BLaER1 treated with 17β-estradiol and CSF1 and Interleukin-3, amounts not matched to agents 10 nM and 100 nM (cell line): Measurements from ENCODE around the gene SOX12.
A peak's percentile ranks its signal among the peaks of the same experiment; 100 is the strongest.

Source experiments
- H3K27ac ChIP-seq, 11 experiments: shearing (Covaris generic); formaldehyde crosslinking; 2 replicates each; pipeline ENCODE4 v1.8.1; 2022
- H3K27me3 ChIP-seq, 11 experiments: shearing (Covaris generic); formaldehyde crosslinking; 2 replicates each; pipeline ENCODE4 v1.8.1; 2022
- H3K36me3 ChIP-seq, 11 experiments: shearing (Covaris generic); formaldehyde crosslinking; 2 replicates each; pipeline ENCODE4 v1.8.1; 2022
- H3K4me1 ChIP-seq, 10 experiments: shearing (Covaris generic); formaldehyde crosslinking; 2 replicates each; pipeline ENCODE4 v1.8.1; 2022
- H3K4me2 ChIP-seq, 11 experiments: shearing (Covaris generic); formaldehyde crosslinking; 2 replicates each; pipeline ENCODE4 v1.8.1; 2022
- H3K4me3 ChIP-seq, 10 experiments: shearing (Covaris generic); formaldehyde crosslinking; 2 replicates each; pipeline ENCODE4 v1.8.1; 2022
- H3K9ac ChIP-seq, 11 experiments: shearing (Covaris generic); formaldehyde crosslinking; 2 replicates each; pipeline ENCODE4 v1.8.1; 2022
- H3K9me3 ChIP-seq, 11 experiments: shearing (Covaris generic); formaldehyde crosslinking; replicated peaks in 1 of 11; 2 replicates each; pipeline ENCODE4 v1.8.1; 2022
- H4K20me1 ChIP-seq, 11 experiments: shearing (Covaris generic); formaldehyde crosslinking; 2 replicates each; pipeline ENCODE4 v1.8.1; 2022
- Cebpa-rat ChIP-seq, 11 experiments: shearing (Covaris generic); IDR thresholded peaks; 2 replicates each; pipeline ENCODE4 v1.8.1; 2022

SOX12 gene

DNA sequence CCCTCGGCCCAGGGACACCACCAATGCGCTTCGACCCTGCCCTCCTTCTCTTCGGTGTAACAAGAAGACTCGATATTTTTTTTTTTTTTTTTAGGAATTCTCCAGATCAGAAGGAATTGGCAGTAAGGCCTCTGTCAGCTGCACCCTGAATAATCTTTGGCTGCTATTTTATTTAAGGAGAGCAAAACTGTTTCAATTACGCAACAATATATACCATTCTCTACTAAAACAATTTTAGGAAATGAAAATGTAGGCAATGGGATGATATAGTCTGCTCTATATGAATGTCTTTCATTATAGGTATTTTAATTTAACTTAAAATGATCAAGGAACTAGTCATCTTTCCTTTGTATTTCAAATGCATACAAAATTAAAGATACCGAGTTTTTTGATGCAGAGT is 14.7 kb upstream of the SOX12 start:
- Histone ChIP-seq H3K9me3 (peaks cover 0 to 5% (median 0%) of the 10 kb centered on the region in 11 experiments; a peak in 2 of 22 replicates), H3K4me3 (peak overlapping the region in 4 of 10 experiments; percentile 11 to 51 (median 29); a peak in 6 of 20 replicates), H4K20me1 (no peaks in the 10 kb centered on the region), H3K36me3 (no peaks in the 10 kb centered on the region), H3K9ac (no peak overlapping the region), H3K4me2 (peak overlapping the region; percentile 41 to 74 (median 54)), H3K27ac (no peak overlapping the region), H3K4me1 (peaks cover 14 to 37% (median 21%) of the 10 kb centered on the region in 10 experiments; a peak in 19 of 20 replicates), H3K27me3 (no peaks in the 10 kb centered on the region)
- peak in 3 of 11 experiments; percentile 52 to 63 (median 63); a peak in 4 of 22 replicates for TF ChIP-seq Cebpa-rat (IDR thresholded peaks at IDR 0.05)

DNA sequence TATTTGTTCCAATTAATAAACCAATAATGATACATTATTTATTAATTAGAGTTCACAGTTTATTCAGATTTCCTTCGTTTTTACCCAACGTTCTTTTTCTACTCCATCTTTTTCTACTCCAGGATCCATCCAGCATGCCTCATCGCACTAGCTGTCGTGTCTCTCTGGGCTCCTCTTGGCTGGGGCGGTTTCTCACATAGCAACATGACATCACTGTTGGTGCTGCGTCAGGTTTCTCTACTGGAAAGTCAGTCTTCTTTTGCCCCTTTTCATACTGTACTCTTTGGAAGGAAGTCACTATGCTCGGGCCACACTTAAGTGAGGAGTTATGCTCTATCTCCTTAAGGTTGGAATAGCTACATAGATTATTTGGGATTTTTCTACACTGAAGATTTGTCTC is 13.7 kb upstream of the SOX12 start:
- Histone ChIP-seq H3K9ac (no peak overlapping the region), H3K9me3 (peaks cover 0 to 5% (median 0%) of the 10 kb centered on the region in 11 experiments; a peak in 2 of 22 replicates), H4K20me1 (no peaks in the 10 kb centered on the region), H3K27ac (no peak overlapping the region), H3K4me1 (peaks cover 14 to 37% (median 21%) of the 10 kb centered on the region in 10 experiments; a peak in 19 of 20 replicates), H3K36me3 (peaks cover 0 to 7% (median 0%) of the 10 kb centered on the region in 11 experiments; a peak in 2 of 22 replicates), H3K4me2 (no peak overlapping the region), H3K27me3 (no peaks in the 10 kb centered on the region), H3K4me3 (no peak overlapping the region)
- no peak for TF ChIP-seq Cebpa-rat (IDR thresholded peaks at IDR 0.05)

- Histone ChIP-seq H3K4me2 (peak overlapping the region in 3 of 11 experiments; percentile 27 to 54 (median 40); a peak in 2 of 22 replicates), H3K36me3 (peaks cover 0 to 11% (median 0%) of the 10 kb centered on the region in 11 experiments; a peak in 3 of 22 replicates), H3K4me3 (no peak overlapping the region), H3K9ac (no peak overlapping the region), H3K4me1 (peaks cover 14 to 37% (median 21%) of the 10 kb centered on the region in 10 experiments; a peak in 19 of 20 replicates), H3K9me3 (peaks cover 0 to 5% (median 0%) of the 10 kb centered on the region in 11 experiments; a peak in 2 of 22 replicates), H3K27ac (no peak overlapping the region), H4K20me1 (no peaks in the 10 kb centered on the region), H3K27me3 (no peaks in the 10 kb centered on the region)
- TF ChIP-seq Cebpa-rat (IDR thresholded peaks at IDR 0.05) = 0 out of 22 replicates have a peak, but pooled peaks of 1 of the 11 experiments have one; percentile 23
These were observed 13.3 kb upstream of the SOX12 start for GRCh38 chr20:312067-312466.

GRCh38 chr20:312866-313265 is 12.5 kb upstream of the SOX12 start:
- H3K4me1 ChIP-seq = peaks cover 14 to 37% (median 21%) of the 10 kb centered on the region in 10 experiments; a peak in 19 of 20 replicates
- TF ChIP-seq Cebpa-rat (IDR thresholded peaks at IDR 0.05) = no peak
- no peak overlapping the region for H3K4me3 ChIP-seq
- peaks cover 0 to 14% (median 0%) of the 10 kb centered on the region in 11 experiments; a peak in 3 of 22 replicates for H3K36me3 ChIP-seq
- no peak overlapping the region for H3K27ac ChIP-seq
- H3K4me2 ChIP-seq = peak overlapping the region in 3 of 11 experiments; percentile 18 to 54 (median 27); a peak in 2 of 22 replicates
- H3K9ac ChIP-seq = no peak overlapping the region
- no peaks in the 10 kb centered on the region for H4K20me1 ChIP-seq
- H3K27me3 ChIP-seq = no peaks in the 10 kb centered on the region
- peaks cover 0 to 5% (median 0%) of the 10 kb centered on the region in 11 experiments; a peak in 2 of 22 replicates for H3K9me3 ChIP-seq

DNA sequence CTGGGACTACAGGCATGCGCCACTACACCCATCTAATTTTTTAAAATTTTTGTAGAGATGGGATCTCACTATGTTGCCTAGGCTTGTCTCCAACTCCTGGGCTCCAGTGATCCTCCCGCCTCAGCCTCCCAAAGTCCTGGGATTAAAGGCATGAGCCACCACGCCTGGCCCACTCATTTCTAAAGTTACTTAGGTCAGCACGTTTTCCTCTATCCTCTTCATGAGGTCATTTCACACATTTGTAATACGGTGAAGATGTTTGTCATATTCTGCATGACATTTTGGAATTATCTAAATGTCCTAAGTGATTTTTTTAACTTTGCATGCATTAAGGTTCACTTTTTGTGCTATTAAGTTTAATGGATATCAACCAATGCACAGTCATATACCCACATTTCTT is 11.9 kb upstream of the SOX12 start:
- Histone ChIP-seq H3K4me3 (no peak overlapping the region), H3K27me3 (no peaks in the 10 kb centered on the region), H3K27ac (no peak overlapping the region)

DNA sequence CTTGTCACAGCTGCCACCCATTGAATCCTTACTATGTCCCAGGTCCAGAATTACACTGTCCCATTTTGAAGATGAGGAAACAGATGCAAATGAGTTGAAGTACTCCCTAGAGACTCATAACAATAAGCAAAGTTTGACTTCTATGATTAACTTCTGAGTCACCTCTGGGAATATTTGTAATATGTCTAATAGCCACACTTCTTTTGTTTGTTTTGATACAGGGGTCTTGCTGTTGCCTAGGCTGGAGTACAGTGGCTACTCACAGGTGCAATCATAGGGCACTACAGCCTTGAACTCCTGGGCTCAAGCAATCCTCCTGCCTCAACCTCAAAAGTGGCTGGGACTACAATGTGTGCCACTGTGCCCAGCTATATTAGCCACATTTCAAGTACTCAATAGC is 11.4 kb upstream of the SOX12 start:
- Histone ChIP-seq H3K4me1 (peaks cover 14 to 37% (median 21%) of the 10 kb centered on the region in 10 experiments; a peak in 19 of 20 replicates), H3K4me3 (no peak overlapping the region), H4K20me1 (no peaks in the 10 kb centered on the region), H3K4me2 (peak overlapping the region in 6 of 11 experiments; percentile 12 to 26 (median 15); a peak in 3 of 22 replicates), H3K27me3 (no peaks in the 10 kb centered on the region), H3K36me3 (peaks cover 0 to 14% (median 0%) of the 10 kb centered on the region in 11 experiments; a peak in 3 of 22 replicates), H3K9ac (no peak overlapping the region), H3K27ac (peak overlapping the region in 1 of 11 experiments; percentile 14; a peak in 1 of 22 replicates), H3K9me3 (peaks cover 0 to 5% (median 0%) of the 10 kb centered on the region in 11 experiments; a peak in 2 of 22 replicates)
- no peak for TF ChIP-seq Cebpa-rat (IDR thresholded peaks at IDR 0.05)

More for the DNA sequence above, 11.9 kb upstream of the SOX12 start:
- no peak overlapping the region for H3K9ac ChIP-seq
- H3K4me2 ChIP-seq = no peak overlapping the region
- H3K9me3 ChIP-seq = peaks cover 0 to 5% (median 0%) of the 10 kb centered on the region in 11 experiments; a peak in 2 of 22 replicates
- H3K36me3 ChIP-seq = peaks cover 0 to 14% (median 0%) of the 10 kb centered on the region in 11 experiments; a peak in 3 of 22 replicates
- TF ChIP-seq Cebpa-rat (IDR thresholded peaks at IDR 0.05) = no peak
- H3K4me1 ChIP-seq = peaks cover 14 to 37% (median 21%) of the 10 kb centered on the region in 10 experiments; a peak in 19 of 20 replicates
- no peaks in the 10 kb centered on the region for H4K20me1 ChIP-seq

- TF ChIP-seq Cebpa-rat (IDR thresholded peaks at IDR 0.05) = no peak
- no peak overlapping the region for H3K9ac ChIP-seq
These were observed 8.9 kb upstream of the SOX12 start for GRCh38 chr20:316316-317068.

GRCh38 chr20:324177-325044 is 941 bp upstream of the SOX12 start:
- no peaks in the 10 kb centered on the region for H3K27me3 ChIP-seq
- H3K9ac ChIP-seq = peak overlapping the region; percentile 87 to 96 (median 91); a peak in 21 of 22 replicates
- no peaks in the 10 kb centered on the region for H3K9me3 ChIP-seq
- H3K4me3 ChIP-seq = peak overlapping the region; percentile 69 to 95 (median 84)
- peak overlapping the region; percentile 79 to 99 (median 91) for H3K4me2 ChIP-seq
- peak overlapping the region; percentile 10 to 98 (median 92); a peak in 21 of 22 replicates for H3K27ac ChIP-seq
- H4K20me1 ChIP-seq = peaks cover 10 to 29% (median 22%) of the 10 kb centered on the region in 11 experiments; a peak in 21 of 22 replicates
- TF ChIP-seq Cebpa-rat (IDR thresholded peaks at IDR 0.05) = no peak
- peaks cover 26 to 34% (median 28%) of the 10 kb centered on the region in 10 experiments for H3K4me1 ChIP-seq
- peaks cover 0 to 20% (median 3%) of the 10 kb centered on the region in 11 experiments; a peak in 9 of 22 replicates for H3K36me3 ChIP-seq

More at GRCh38 chr20:316316-317068, 8.9 kb upstream of the SOX12 start:
- Histone ChIP-seq H3K27ac (no peak overlapping the region), H3K4me3 (no peak overlapping the region), H3K27me3 (no peaks in the 10 kb centered on the region), H3K4me2 (no peak overlapping the region), H4K20me1 (no peaks in the 10 kb centered on the region), H3K9me3 (no peaks in the 10 kb centered on the region; a peak in 1 of 22 replicates), H3K36me3 (peaks cover 0 to 20% (median 3%) of the 10 kb centered on the region in 11 experiments; a peak in 6 of 22 replicates), H3K4me1 (peaks cover 0 to 17% (median 7%) of the 10 kb centered on the region in 10 experiments; a peak in 12 of 20 replicates)
